ENCODE results near the gene POLE3. TPM values are rescaled to one million over a fixed set of nuclear protein-coding genes. Genes with fewer than 3 reads are reported as not detected.
A peak's percentile ranks its signal among the peaks of the same experiment; 100 is the strongest.

POLE3 gene, protein sequence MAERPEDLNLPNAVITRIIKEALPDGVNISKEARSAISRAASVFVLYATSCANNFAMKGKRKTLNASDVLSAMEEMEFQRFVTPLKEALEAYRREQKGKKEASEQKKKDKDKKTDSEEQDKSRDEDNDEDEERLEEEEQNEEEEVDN
- 30.8 and 34.5 TPM in 2 replicates for total RNA-seq

DNA sequence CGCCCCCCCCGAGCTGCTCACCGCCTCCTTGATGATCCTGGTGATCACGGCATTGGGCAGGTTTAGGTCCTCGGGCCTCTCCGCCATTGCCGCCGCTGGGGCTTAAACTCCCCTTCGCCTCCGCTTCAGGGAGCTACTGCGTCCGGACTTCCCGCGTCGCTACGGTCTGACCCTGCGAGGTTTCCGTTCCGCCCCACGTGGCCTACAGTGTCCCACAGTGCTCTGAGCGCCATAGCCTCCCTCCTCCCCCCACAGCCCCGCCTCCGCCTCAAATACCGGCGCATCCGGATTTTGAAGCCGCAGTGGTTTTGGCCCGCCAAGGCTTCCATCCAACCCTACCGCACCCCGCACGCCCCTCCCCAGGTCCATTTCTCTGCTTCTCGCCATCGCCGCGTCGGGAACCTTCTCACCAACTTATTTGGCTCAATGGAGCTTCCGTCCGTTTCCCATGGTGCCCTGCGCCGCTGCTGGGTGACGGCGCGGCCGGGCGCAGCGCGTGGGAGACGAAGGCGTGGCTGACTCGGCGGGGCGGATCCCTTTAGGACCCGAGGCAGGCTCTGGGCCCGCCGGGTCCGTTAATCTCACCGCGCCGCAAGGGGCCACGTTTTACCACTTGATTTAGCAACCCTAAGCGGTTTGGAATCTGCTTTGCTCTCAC, at the start of gene POLE3, which contains the start of gene C9orf43:
Gene POLE3 (minus strand): TSS at position 469 of the 658 bp plus-strand sequence. CDS start 382 bp downstream, at position 87.
Gene C9orf43 (plus strand): TSS at position 541 of the 658 bp plus-strand sequence. CDS start 2,747 bp downstream, outside the sequence.
- peaks cover 19% of the 10 kb centered on the region for H3K79me2 ChIP-seq (ENCODE audit: insufficient read depth, low read length)

DNA sequence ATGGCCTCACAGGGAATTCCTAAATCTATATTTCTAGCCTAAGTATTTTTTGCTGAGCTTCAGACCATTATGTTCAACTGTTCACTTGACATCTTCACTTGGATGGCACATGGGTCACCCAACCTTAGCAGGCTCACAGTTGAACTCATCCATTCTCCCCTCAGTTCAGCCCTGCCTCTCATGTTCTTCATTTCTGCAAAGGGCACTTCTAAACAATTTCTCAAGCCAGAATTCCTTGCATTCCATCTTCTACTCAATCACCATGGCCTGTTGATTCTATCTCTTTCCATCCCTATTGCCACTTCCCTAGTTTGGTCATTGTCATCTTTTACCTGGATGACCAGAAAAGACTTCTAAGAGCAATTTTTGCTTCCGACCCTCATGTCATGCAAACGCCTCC, 45.8 kb upstream of the POLE3 start:
- Histone ChIP-seq H3K36me3 (ENCODE audit: insufficient read depth, low read length) (no peaks in the 10 kb centered on the region), H4K20me1 (ENCODE audit: insufficient read depth, low read length) (no peaks in the 10 kb centered on the region), H3K9me3 (ENCODE audit: low read depth, low read length) (no peaks in the 10 kb centered on the region), H3K79me2 (ENCODE audit: insufficient read depth, low read length) (no peaks in the 10 kb centered on the region), H2AFZ (ENCODE audit: low read length) (peak overlapping the region; percentile 23), H3K4me3 (ENCODE audit: insufficient read depth, low read length) (no peak overlapping the region), H3K27ac (ENCODE audit: low read depth, low read length) (peak overlapping the region; percentile 88), H3K4me2 (ENCODE audit: insufficient read depth, low read length) (no peak overlapping the region), H3K4me1 (ENCODE audit: insufficient read depth, low read length) (peaks cover 28% of the 10 kb centered on the region), H3K27me3 (ENCODE audit: insufficient read depth, low read length) (no peaks in the 10 kb centered on the region)
- peak; percentile 82 for DNase-seq (ENCODE audit: insufficient read length, low spot score, missing footprints)
- TF ChIP-seq, protein P1, sequence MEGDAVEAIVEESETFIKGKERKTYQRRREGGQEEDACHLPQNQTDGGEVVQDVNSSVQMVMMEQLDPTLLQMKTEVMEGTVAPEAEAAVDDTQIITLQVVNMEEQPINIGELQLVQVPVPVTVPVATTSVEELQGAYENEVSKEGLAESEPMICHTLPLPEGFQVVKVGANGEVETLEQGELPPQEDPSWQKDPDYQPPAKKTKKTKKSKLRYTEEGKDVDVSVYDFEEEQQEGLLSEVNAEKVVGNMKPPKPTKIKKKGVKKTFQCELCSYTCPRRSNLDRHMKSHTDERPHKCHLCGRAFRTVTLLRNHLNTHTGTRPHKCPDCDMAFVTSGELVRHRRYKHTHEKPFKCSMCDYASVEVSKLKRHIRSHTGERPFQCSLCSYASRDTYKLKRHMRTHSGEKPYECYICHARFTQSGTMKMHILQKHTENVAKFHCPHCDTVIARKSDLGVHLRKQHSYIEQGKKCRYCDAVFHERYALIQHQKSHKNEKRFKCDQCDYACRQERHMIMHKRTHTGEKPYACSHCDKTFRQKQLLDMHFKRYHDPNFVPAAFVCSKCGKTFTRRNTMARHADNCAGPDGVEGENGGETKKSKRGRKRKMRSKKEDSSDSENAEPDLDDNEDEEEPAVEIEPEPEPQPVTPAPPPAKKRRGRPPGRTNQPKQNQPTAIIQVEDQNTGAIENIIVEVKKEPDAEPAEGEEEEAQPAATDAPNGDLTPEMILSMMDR (IDR thresholded peaks at IDR 0.05; ENCODE audit: extremely low read depth, low read depth, low read length), result no peak

More for the DNA sequence above, at the start of gene POLE3, which contains the start of gene C9orf43:
- Histone ChIP-seq H3K27me3 (ENCODE audit: insufficient read depth, low read length) (no peaks in the 10 kb centered on the region), H3K27ac (ENCODE audit: low read depth, low read length) (peak within 1 kb of the TSS; percentile 99), H3K36me3 (ENCODE audit: insufficient read depth, low read length) (peaks cover 13% of the 10 kb centered on the region), H3K9me3 (ENCODE audit: low read depth, low read length) (no peaks in the 10 kb centered on the region), H3K4me3 (ENCODE audit: insufficient read depth, low read length) (peak within 1 kb of the TSS; percentile 99), H2AFZ (ENCODE audit: low read length) (peak within 1 kb of the TSS; percentile 96), H4K20me1 (ENCODE audit: insufficient read depth, low read length) (no peaks in the 10 kb centered on the region), H3K4me2 (ENCODE audit: insufficient read depth, low read length) (peak within 1 kb of the TSS; percentile 99), H3K4me1 (ENCODE audit: insufficient read depth, low read length) (peaks cover 7% of the 10 kb centered on the region)
- DNase-seq (ENCODE audit: insufficient read length, low spot score, missing footprints), result peak; percentile 96
- TF ChIP-seq, protein P1 (IDR thresholded peaks at IDR 0.05; ENCODE audit: extremely low read depth, low read depth, low read length), result no peak

DNA sequence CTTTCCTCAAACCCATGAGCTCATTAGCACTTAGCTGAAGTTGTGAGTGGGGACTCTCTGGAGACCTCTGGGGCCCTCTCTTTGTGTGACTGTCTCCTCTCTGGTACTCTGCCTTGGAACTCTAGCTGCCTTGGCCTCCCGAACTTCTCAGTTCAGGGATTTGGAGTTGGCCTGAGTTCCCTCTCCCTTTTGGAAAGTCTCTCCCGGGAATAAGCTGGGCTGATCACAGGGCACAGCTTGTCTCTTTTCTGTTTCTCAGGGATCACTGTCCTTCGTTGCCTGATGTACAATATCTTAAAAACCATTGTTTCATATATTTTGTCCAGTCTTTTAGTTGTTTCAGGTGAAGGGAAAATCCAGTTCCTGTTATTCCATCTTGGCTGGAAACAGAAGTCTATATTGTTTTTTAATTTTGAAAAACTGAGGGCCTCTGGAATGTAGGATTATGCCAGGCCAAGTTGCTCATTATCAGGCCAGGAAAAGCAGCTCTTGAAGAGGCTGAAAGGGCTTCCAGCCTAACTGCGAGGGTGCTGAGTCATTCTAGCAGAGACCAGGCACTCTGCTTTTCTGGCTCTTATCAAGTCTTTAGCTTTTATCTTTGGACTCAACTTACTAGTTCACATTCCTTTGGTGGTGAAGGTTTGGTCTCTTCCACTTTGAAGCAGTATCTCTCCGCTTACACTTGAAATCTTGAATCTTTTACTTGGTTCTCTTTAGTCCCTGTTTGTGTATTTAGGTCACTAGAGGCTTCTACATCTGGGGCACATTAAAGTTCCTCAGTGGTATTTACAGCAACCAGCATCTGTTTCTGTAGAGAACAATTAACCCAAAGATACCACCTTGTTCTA, 44.7 kb upstream of the POLE3 start:
- Histone ChIP-seq H3K9me3 (ENCODE audit: low read depth, low read length) (no peaks in the 10 kb centered on the region), H3K4me3 (ENCODE audit: insufficient read depth, low read length) (no peak overlapping the region), H4K20me1 (ENCODE audit: insufficient read depth, low read length) (no peaks in the 10 kb centered on the region), H3K27ac (ENCODE audit: low read depth, low read length) (peak overlapping the region; percentile 88), H2AFZ (ENCODE audit: low read length) (peak overlapping the region; percentile 83), H3K27me3 (ENCODE audit: insufficient read depth, low read length) (no peaks in the 10 kb centered on the region), H3K4me1 (ENCODE audit: insufficient read depth, low read length) (peaks cover 28% of the 10 kb centered on the region), H3K36me3 (ENCODE audit: insufficient read depth, low read length) (no peaks in the 10 kb centered on the region), H3K79me2 (ENCODE audit: insufficient read depth, low read length) (no peaks in the 10 kb centered on the region), H3K4me2 (ENCODE audit: insufficient read depth, low read length) (peak overlapping the region; percentile 17)
- TF ChIP-seq, protein P1 (IDR thresholded peaks at IDR 0.05; ENCODE audit: extremely low read depth, low read depth, low read length), result no peak
- peak; percentile 80 for DNase-seq (ENCODE audit: insufficient read length, low spot score, missing footprints)
